Duodenal mucosa (tissue), 2 donors: ENCODE measurements around the gene RFX2.

Experiments used
- H3K27ac ChIP-seq: one replicate; pipeline ENCODE4 v1.7.0; 2013; ENCODE audit warnings: low read depth, low read length
- H3K27me3 ChIP-seq, 2 donors: one replicate each; pipeline ENCODE4 v1.7.0; 2013; ENCODE audit warnings: low read length in 2 of 2, control low read depth in 1 of 2; ENCODE audit not compliant: insufficient read depth in 2 of 2, control insufficient read depth in 1 of 2
- H3K36me3 ChIP-seq, 2 donors: one replicate each; pipeline ENCODE4 v1.7.0; 2013; ENCODE audit warnings: low read length in 2 of 2, control low read depth in 1 of 2; ENCODE audit not compliant: insufficient read depth in 2 of 2, control insufficient read depth in 1 of 2
- H3K4me1 ChIP-seq, 2 donors: one replicate each; pipeline ENCODE4 v1.7.0; 2013; ENCODE audit warnings: low read length in 2 of 2, control low read depth in 1 of 2; ENCODE audit not compliant: insufficient read depth in 2 of 2, control insufficient read depth in 1 of 2
- H3K4me3 ChIP-seq, 2 donors: one replicate each; pipeline ENCODE4 v1.7.0; 2013; ENCODE audit warnings: low read length in 2 of 2, low read depth in 1 of 2
- H3K9ac ChIP-seq, 2 donors: one replicate each; pipeline ENCODE4 v1.7.0; 2013; ENCODE audit warnings: low read length in 2 of 2, low read depth in 1 of 2
- H3K9me3 ChIP-seq, 2 donors: one replicate each; pipeline ENCODE4 v1.7.0; 2013; ENCODE audit warnings: low read length in 2 of 2, control low read depth in 1 of 2; ENCODE audit not compliant: control insufficient read depth in 1 of 2

The RFX2 gene

GRCh38 chr19:6005321-6006069, 104.8 kb downstream of the RFX2 start:
- no peaks in the 10 kb centered on the region for H3K27me3 ChIP-seq
- no peak overlapping the region for H3K9ac ChIP-seq
- H3K36me3 ChIP-seq, result peaks cover 0 to 14% of the 10 kb centered on the region in 2 donors
- H3K9me3 ChIP-seq, result no peaks in the 10 kb centered on the region
- no peak overlapping the region for H3K27ac ChIP-seq
- no peak overlapping the region for H3K4me3 ChIP-seq
- H3K4me1 ChIP-seq, result no peaks in the 10 kb centered on the region

- no peaks in the 10 kb centered on the region for H3K9me3 ChIP-seq
- H3K4me1 ChIP-seq, result no peaks in the 10 kb centered on the region
- no peaks in the 10 kb centered on the region for H3K27me3 ChIP-seq
- H3K4me3 ChIP-seq, result no peak overlapping the region
- H3K27ac ChIP-seq, result no peak overlapping the region
- no peak overlapping the region for H3K9ac ChIP-seq
- peaks cover 0 to 21% of the 10 kb centered on the region in 2 donors for H3K36me3 ChIP-seq
Observed at GRCh38 chr19:6003976-6004375, 106.3 kb downstream of the RFX2 start.

- Histone ChIP-seq H3K9me3 (no peaks in the 10 kb centered on the region), H3K4me1 (no peaks in the 10 kb centered on the region), H3K27ac (no peak overlapping the region), H3K4me3 (no peak overlapping the region), H3K36me3 (peaks cover 0 to 21% of the 10 kb centered on the region in 2 donors), H3K27me3 (no peaks in the 10 kb centered on the region), H3K9ac (no peak overlapping the region)
Observed at GRCh38 chr19:6002591-6002990, 107.7 kb downstream of the RFX2 start.

GRCh38 chr19:6000228-6000847, 110.0 kb downstream of the RFX2 start:
- Histone ChIP-seq H3K27me3 (no peaks in the 10 kb centered on the region), H3K27ac (no peak overlapping the region), H3K9me3 (no peaks in the 10 kb centered on the region), H3K4me1 (no peaks in the 10 kb centered on the region), H3K9ac (no peak overlapping the region), H3K36me3 (peaks cover 0 to 27% of the 10 kb centered on the region in 2 donors), H3K4me3 (no peak overlapping the region)

GRCh38 chr19:5999693-6000092, 110.6 kb downstream of the RFX2 start:
- H3K4me1 ChIP-seq, result no peaks in the 10 kb centered on the region
- no peaks in the 10 kb centered on the region for H3K27me3 ChIP-seq
- H3K9me3 ChIP-seq, result no peaks in the 10 kb centered on the region
- no peak overlapping the region for H3K27ac ChIP-seq
- no peak overlapping the region for H3K9ac ChIP-seq
- H3K4me3 ChIP-seq, result no peak overlapping the region
- H3K36me3 ChIP-seq, result peaks cover 0 to 27% of the 10 kb centered on the region in 2 donors

GRCh38 chr19:5997371-5997770, 112.9 kb downstream of the RFX2 start:
- H3K27ac ChIP-seq, result no peak overlapping the region
- no peak overlapping the region for H3K9ac ChIP-seq
- no peaks in the 10 kb centered on the region for H3K4me1 ChIP-seq

GRCh38 chr19:5996623-5997320, 113.5 kb downstream of the RFX2 start:
- Histone ChIP-seq H3K4me3 (no peak overlapping the region), H3K9ac (no peak overlapping the region), H3K4me1 (no peaks in the 10 kb centered on the region), H3K27ac (no peak overlapping the region), H3K36me3 (peaks cover 0 to 21% of the 10 kb centered on the region in 2 donors), H3K9me3 (no peaks in the 10 kb centered on the region), H3K27me3 (no peaks in the 10 kb centered on the region)

More at GRCh38 chr19:5997371-5997770, 112.9 kb downstream of the RFX2 start:
- Histone ChIP-seq H3K36me3 (peaks cover 0 to 21% of the 10 kb centered on the region in 2 donors), H3K4me3 (no peak overlapping the region), H3K27me3 (no peaks in the 10 kb centered on the region), H3K9me3 (no peaks in the 10 kb centered on the region)

- Histone ChIP-seq H3K9ac (no peak overlapping the region), H3K27ac (no peak overlapping the region), H3K27me3 (no peaks in the 10 kb centered on the region), H3K4me1 (no peaks in the 10 kb centered on the region), H3K4me3 (no peak overlapping the region), H3K9me3 (no peaks in the 10 kb centered on the region), H3K36me3 (peaks cover 0 to 21% of the 10 kb centered on the region in 2 donors)
Observed at GRCh38 chr19:5996102-5996501, 114.2 kb downstream of the RFX2 start.

GRCh38 chr19:5995606-5996005, 114.7 kb downstream of the RFX2 start:
- Histone ChIP-seq H3K36me3 (peaks cover 0 to 19% of the 10 kb centered on the region in 2 donors), H3K4me3 (no peak overlapping the region), H3K9ac (no peak overlapping the region), H3K27ac (no peak overlapping the region), H3K9me3 (no peaks in the 10 kb centered on the region), H3K27me3 (no peaks in the 10 kb centered on the region), H3K4me1 (no peaks in the 10 kb centered on the region)
